Measurements from ENCODE around the gene SMU1.

DNA sequence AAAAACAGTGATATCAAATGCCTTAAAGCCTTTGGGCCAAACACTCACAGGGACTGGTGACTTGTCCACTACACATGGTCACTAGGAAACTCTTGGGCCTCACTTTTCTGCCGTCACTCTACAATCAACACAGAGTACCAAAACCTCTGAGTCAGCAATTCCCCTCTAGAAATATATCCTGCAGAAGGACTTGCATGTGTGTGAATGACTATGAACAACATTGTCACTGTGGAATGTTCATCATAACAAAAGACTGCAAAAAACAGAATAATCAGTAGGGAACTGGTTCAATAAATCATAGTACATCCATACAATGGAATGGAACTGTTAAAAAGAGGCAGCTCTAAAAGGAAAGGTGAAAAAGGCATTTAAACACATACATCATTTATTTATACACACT, 44.1 kb upstream of the SMU1 start:
- TF ChIP-seq, protein P1, sequence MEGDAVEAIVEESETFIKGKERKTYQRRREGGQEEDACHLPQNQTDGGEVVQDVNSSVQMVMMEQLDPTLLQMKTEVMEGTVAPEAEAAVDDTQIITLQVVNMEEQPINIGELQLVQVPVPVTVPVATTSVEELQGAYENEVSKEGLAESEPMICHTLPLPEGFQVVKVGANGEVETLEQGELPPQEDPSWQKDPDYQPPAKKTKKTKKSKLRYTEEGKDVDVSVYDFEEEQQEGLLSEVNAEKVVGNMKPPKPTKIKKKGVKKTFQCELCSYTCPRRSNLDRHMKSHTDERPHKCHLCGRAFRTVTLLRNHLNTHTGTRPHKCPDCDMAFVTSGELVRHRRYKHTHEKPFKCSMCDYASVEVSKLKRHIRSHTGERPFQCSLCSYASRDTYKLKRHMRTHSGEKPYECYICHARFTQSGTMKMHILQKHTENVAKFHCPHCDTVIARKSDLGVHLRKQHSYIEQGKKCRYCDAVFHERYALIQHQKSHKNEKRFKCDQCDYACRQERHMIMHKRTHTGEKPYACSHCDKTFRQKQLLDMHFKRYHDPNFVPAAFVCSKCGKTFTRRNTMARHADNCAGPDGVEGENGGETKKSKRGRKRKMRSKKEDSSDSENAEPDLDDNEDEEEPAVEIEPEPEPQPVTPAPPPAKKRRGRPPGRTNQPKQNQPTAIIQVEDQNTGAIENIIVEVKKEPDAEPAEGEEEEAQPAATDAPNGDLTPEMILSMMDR (IDR thresholded peaks at IDR 0.05): no peak
- TF ChIP-seq ZFX (IDR thresholded peaks at IDR 0.05; ENCODE audit: borderline replicate concordance): no peak

All from 22Rv1 (cell line).